Neural crest cell (in vitro differentiated cells): ENCODE measurements around the gene ATP5MK. TPM values are rescaled to one million over a fixed set of nuclear protein-coding genes. Genes with fewer than 3 reads are reported as not detected.
A peak's percentile ranks its signal among the peaks of the same experiment; 100 is the strongest.

Experiments used
- DNase-seq: peaks from one replicate; pipeline ENCODE4 v3.0.0; 2021; ENCODE audit warnings: low read depth, mixed read lengths, low spot score
- H3K27ac Mint-ChIP-seq: one replicate; pipeline ENCODE4 v1.8.0; 2021; ENCODE audit warnings: mild to moderate bottlenecking, mixed read lengths; ENCODE audit not compliant: unreplicated experiment
- H3K27me3 Mint-ChIP-seq: 2 replicates; pipeline ENCODE4 v1.8.0; 2021; ENCODE audit warnings: low read depth, mild to moderate bottlenecking, mixed read lengths
- H3K36me3 Mint-ChIP-seq: 2 replicates; pipeline ENCODE4 v1.8.0; 2021; ENCODE audit warnings: low read depth, mild to moderate bottlenecking, mixed read lengths
- H3K4me1 Mint-ChIP-seq: 2 replicates; pipeline ENCODE4 v1.8.0; 2021; ENCODE audit warnings: mixed read lengths
- H3K4me3 Mint-ChIP-seq: one replicate; pipeline ENCODE4 v1.8.0; 2021; ENCODE audit warnings: mild to moderate bottlenecking, mixed read lengths
- H3K9me3 Mint-ChIP-seq: 2 replicates; pipeline ENCODE4 v1.8.0; 2021; ENCODE audit warnings: mixed read lengths
- CTCF ChIP-seq: fragments of 200-600 bp; sonication (generic); conservative IDR thresholded peaks from 2 replicates; pipeline ENCODE4 v1.5.0; 2021; ENCODE audit warnings: antibody characterized with exemption, mild to moderate bottlenecking
- total RNA-seq: library from RNA; stranded (reverse); gene quantifications from 2 replicates; pipeline ENCODE4 v1.2.1, GENCODE V29; 2021

Gene ATP5MK
- total RNA-seq, 1 donor from 2014 or later, result 263 TPM

GRCh38 chr10:103441611-103442010 is 45.3 kb upstream of the ATP5MK start:
- H3K36me3 Mint-ChIP-seq, result peaks cover 15% of the 10 kb centered on the region
- H3K27me3 Mint-ChIP-seq, result no peaks in the 10 kb centered on the region
- no peaks in the 10 kb centered on the region for H3K4me1 Mint-ChIP-seq
- H3K27ac Mint-ChIP-seq, result no peak overlapping the region
- no peak for TF ChIP-seq CTCF
- no peak overlapping the region for H3K4me3 Mint-ChIP-seq
- DNase-seq, result no peak
- no peaks in the 10 kb centered on the region for H3K9me3 Mint-ChIP-seq

DNA sequence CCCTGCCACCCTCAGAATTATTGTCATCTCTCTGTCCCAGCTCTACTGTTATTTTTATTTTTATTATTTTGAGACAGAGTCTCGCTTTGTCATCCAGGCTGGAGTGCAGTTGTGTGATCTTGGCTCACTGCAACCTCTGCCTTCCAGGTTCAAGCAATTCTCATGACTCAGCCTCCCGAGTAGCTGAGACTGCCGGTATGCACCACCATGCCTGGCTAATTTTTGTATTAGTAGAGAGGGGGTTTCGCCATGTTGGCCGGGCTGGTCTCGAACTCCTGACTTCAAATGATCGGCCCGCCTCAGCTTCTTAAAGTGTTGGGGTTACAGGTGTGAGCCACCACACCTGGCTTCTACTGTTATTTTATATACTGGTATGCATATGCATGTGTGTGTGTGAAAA is 44.9 kb upstream of the ATP5MK start:
- Mint-ChIP-seq H3K27me3 (no peaks in the 10 kb centered on the region), H3K4me1 (no peaks in the 10 kb centered on the region), H3K27ac (no peak overlapping the region), H3K36me3 (peaks cover 15% of the 10 kb centered on the region), H3K9me3 (no peaks in the 10 kb centered on the region), H3K4me3 (no peak overlapping the region)
- no peak for TF ChIP-seq CTCF
- no peak for DNase-seq

DNA sequence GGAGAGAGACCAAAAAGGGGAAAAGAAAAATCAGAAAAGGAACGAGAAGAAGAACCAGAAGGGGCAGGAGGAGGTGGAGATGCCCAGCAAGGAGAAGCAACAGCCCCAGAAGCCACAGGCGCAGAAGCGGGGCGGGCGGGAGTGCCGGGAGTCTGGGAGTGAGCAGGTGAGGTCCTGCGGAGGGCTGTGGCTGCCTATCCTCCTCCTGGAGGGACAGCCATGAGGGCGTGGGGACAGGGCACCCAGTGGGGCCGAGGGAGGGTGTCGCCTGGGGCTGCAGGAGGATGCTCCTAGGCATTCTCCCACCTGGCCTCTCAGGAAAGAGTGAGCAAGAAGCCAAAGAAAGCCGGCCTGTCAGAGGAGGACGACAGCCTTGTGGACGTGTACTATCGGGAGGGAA is 44.1 kb upstream of the ATP5MK start:
- H3K27ac Mint-ChIP-seq, result peak overlapping the region; percentile 78
- TF ChIP-seq CTCF, result no peak
- H3K27me3 Mint-ChIP-seq, result no peaks in the 10 kb centered on the region
- peaks cover 15% of the 10 kb centered on the region for H3K36me3 Mint-ChIP-seq
- no peaks in the 10 kb centered on the region for H3K4me1 Mint-ChIP-seq
- no peak for DNase-seq
- H3K4me3 Mint-ChIP-seq, result no peak overlapping the region
- H3K9me3 Mint-ChIP-seq, result no peaks in the 10 kb centered on the region

GRCh38 chr10:103439776-103440175 is 43.5 kb upstream of the ATP5MK start:
- no peak for TF ChIP-seq CTCF
- peaks cover 15% of the 10 kb centered on the region for H3K36me3 Mint-ChIP-seq

GRCh38 chr10:103433858-103434257 is 37.6 kb upstream of the ATP5MK start:
- no peaks in the 10 kb centered on the region for H3K27me3 Mint-ChIP-seq
- H3K4me3 Mint-ChIP-seq, result no peak overlapping the region
- H3K36me3 Mint-ChIP-seq, result peaks cover 14% of the 10 kb centered on the region
- DNase-seq, result no peak
- H3K9me3 Mint-ChIP-seq, result no peaks in the 10 kb centered on the region
- peak overlapping the region; percentile 43 for H3K27ac Mint-ChIP-seq
- no peak for TF ChIP-seq CTCF
- no peaks in the 10 kb centered on the region for H3K4me1 Mint-ChIP-seq

More at GRCh38 chr10:103439776-103440175, 43.5 kb upstream of the ATP5MK start:
- Mint-ChIP-seq H3K27me3 (no peaks in the 10 kb centered on the region), H3K27ac (peak overlapping the region; percentile 35), H3K9me3 (no peaks in the 10 kb centered on the region), H3K4me1 (no peaks in the 10 kb centered on the region), H3K4me3 (no peak overlapping the region)
- DNase-seq, result no peak

- no peaks in the 10 kb centered on the region for H3K9me3 Mint-ChIP-seq
- H3K36me3 Mint-ChIP-seq, result peaks cover 10% of the 10 kb centered on the region
- no peak for TF ChIP-seq CTCF
- no peak for DNase-seq
- H3K27ac Mint-ChIP-seq, result no peak overlapping the region
- H3K4me1 Mint-ChIP-seq, result no peaks in the 10 kb centered on the region
- no peak overlapping the region for H3K4me3 Mint-ChIP-seq
- no peaks in the 10 kb centered on the region for H3K27me3 Mint-ChIP-seq
Measured at GRCh38 chr10:103431902-103432301, 35.6 kb upstream of the ATP5MK start.
